ENCODE data around the gene XRCC4. TPM values are rescaled to one million over a fixed set of nuclear protein-coding genes. Genes with fewer than 3 reads are reported as not detected.

XRCC4 gene
- total RNA-seq, 1 experiment from 2014 or later, result 24.6 TPM

GRCh38 chr5:83323557-83324180 lies 246.3 kb downstream of the XRCC4 start:
- Histone ChIP-seq H3K79me2 (ENCODE audit: insufficient read depth, low read length) (no peaks in the 10 kb centered on the region), H3K36me3 (ENCODE audit: control insufficient read depth in 1 of 2, insufficient read depth in 2 of 2, low read length in 2 of 2) (no peaks in the 10 kb centered on the region), H3K9ac (ENCODE audit: low read length) (no peak overlapping the region), H2AFZ (ENCODE audit: low read depth, low read length, poor library complexity, severe bottlenecking) (no peak overlapping the region), H4K20me1 (ENCODE audit: insufficient read depth) (no peaks in the 10 kb centered on the region), H3K9me3 (ENCODE audit: control insufficient read depth in 1 of 2, insufficient read depth in 1 of 2, low read depth in 1 of 2, low read length in 2 of 2) (no peaks in the 10 kb centered on the region), H3K4me2 (ENCODE audit: low read length) (no peak overlapping the region), H3K27ac (ENCODE audit: low read depth, low read length) (no peak overlapping the region), H3K27me3 (ENCODE audit: insufficient read depth, low read length) (no peaks in the 10 kb centered on the region), H3K9me2 (ENCODE audit: insufficient read depth) (no peaks in the 10 kb centered on the region), H3K4me3 (replicated peaks in 1 of 2; ENCODE audit: low read depth in 1 of 2, low read length in 2 of 2) (no peak overlapping the region), H3K4me1 (ENCODE audit: control insufficient read depth in 1 of 2, insufficient read depth in 2 of 2, low read length in 2 of 2) (peaks cover 0 to 8% of the 10 kb centered on the region in 2 experiments; a peak in 3 of 4 replicates)
- intact Hi-C loops (cut with micrococcal nuclease), result no loop called here
- CTCF ChIA-PET, result no interaction called here
- RAD21 ChIA-PET (ENCODE audit: low non-redundant PET in 1 of 2, low total read pairs in 2 of 2, uncharacterized antibody in 2 of 2, unreplicated experiment in 2 of 2), result no interaction called here
- no TSS peak for BruUV-seq (replicated peaks)
- ATAC-seq, result no peak
- no peak for TF ChIP-seq JUND (IDR thresholded peaks at IDR 0.05)
- TF ChIP-seq REST (IDR thresholded peaks at IDR 0.05; ENCODE audit: low read depth), result no peak
- TF ChIP-seq EZH2phosphoT487 (IDR thresholded peaks at IDR 0.05; ENCODE audit: borderline replicate concordance), result no peak
- TF ChIP-seq ZNF274 (IDR thresholded peaks at IDR 0.05; ENCODE audit: low read depth, low read length), result no peak
- TF ChIP-seq MAX (IDR thresholded peaks at IDR 0.05), result no peak
- TF ChIP-seq CTCF (IDR thresholded peaks at IDR 0.05 in 2 of 3, conservative IDR thresholded peaks at IDR 0.05 in 1 of 3; ENCODE audit: borderline replicate concordance in 1 of 3, insufficient read depth in 1 of 3, low read depth in 2 of 3, low read length in 2 of 3), result no peak
- no peak for TF ChIP-seq SRF (IDR thresholded peaks at IDR 0.05; ENCODE audit: low read depth)
- TF ChIP-seq POLR2A (IDR thresholded peaks at IDR 0.05; ENCODE audit: borderline replicate concordance, extremely low read depth, insufficient read depth, insufficient read length), result no peak
- TF ChIP-seq SIN3A (IDR thresholded peaks at IDR 0.05; ENCODE audit: low read depth), result no peak
- no peak for TF ChIP-seq ATF3 (IDR thresholded peaks at IDR 0.05)
- TF ChIP-seq ZFX (IDR thresholded peaks at IDR 0.05), result no peak
- no peak for TF ChIP-seq FOSL1 (IDR thresholded peaks at IDR 0.05; ENCODE audit: low read depth)
- no peak for TF ChIP-seq POLR2AphosphoS5 (IDR thresholded peaks at IDR 0.05; ENCODE audit: low read depth, low read length)
- TF ChIP-seq YY1 (IDR thresholded peaks at IDR 0.05; ENCODE audit: extremely low read depth, insufficient replicate concordance, low read depth, low read length), result no peak
- no peak for TF ChIP-seq TCF7L2 (IDR thresholded peaks at IDR 0.05; ENCODE audit: borderline replicate concordance, extremely low read depth, insufficient read depth, insufficient read length)
- no peak for TF ChIP-seq CEBPB (IDR thresholded peaks at IDR 0.05; ENCODE audit: low read depth)
- no peak for TF ChIP-seq ELF1 (IDR thresholded peaks at IDR 0.05; ENCODE audit: borderline replicate concordance, low read depth)
- no peak for TF ChIP-seq RAD21 (IDR thresholded peaks at IDR 0.05; ENCODE audit: low read depth)
- no peak for TF ChIP-seq ZBTB33 (IDR thresholded peaks at IDR 0.05; ENCODE audit: extremely low read depth, insufficient replicate concordance, low read length)
- POLR2A ChIA-PET, result no interaction called here
- no peak for DNase-seq (ENCODE audit: low read depth, low spot score)
